GM10248 (cell line): ENCODE measurements around the gene DYSF.

Source experiments
- CTCF ChIA-PET: fragments of 300-600 bp; sonication (Branson Sonifier 250); formaldehyde crosslinking; extraction: SDS; loops from one replicate; lab custom pipeline; 2021; ENCODE audit warnings: antibody characterized with exemption; lab: Yijun Ruan, JAX
- POLR2A ChIA-PET: fragments of 350-650 bp; sonication (Branson Sonifier 250); formaldehyde crosslinking; extraction: SDS; loops from one replicate; lab custom pipeline; 2020; ENCODE audit warnings: antibody characterized with exemption; lab: Yijun Ruan, JAX
- DNase-seq: peaks from one replicate; pipeline ENCODE4 v3.0.0; 2012; ENCODE audit errors: extremely low spot score
- TF ChIP-seq, protein P1 (sequence below): IDR thresholded peaks from 2 replicates; pipeline ENCODE4 v1.5.1; 2012; ENCODE audit warnings: mild to moderate bottlenecking, low read depth; ENCODE audit errors: extremely low read depth, missing control alignments, control extremely low read depth

Gene DYSF

DNA sequence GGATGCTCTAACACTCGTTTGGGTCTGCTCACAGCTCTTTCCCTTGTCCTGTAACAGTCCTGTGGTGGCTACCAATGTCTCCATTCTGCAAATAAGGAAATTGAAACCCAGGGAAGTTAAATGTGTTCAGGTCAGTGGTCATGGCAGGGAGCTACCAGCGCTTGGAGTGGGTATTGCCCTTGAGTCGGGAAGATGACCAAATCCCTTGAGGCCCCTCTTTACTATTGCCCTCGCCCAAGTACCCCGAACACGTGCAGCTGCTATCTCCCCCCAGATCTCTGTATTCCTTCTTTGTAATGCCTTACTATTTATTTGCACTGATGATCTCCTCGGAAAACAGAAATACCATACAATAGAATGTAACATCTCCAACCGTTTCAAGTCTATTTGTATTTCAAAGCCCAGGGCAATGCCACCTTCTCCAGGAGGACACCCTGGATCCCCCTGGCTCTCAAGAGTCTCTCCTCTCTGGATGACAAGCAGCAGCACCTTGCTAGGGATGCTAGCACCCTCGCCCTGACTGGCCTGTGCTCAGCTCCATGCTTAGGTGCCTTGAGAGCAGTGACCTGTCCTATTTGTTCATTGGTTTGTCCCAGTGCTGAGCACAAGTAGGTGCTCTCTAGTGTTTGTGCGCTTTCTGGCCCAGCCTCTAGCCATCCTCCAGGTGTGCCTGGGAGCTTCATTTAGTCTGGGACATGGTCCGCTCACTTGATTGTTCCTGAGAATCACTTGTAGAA is 15.1 kb downstream of the DYSF start:
- POLR2A ChIA-PET: no interaction called here
- CTCF ChIA-PET: interaction anchor here (1.4 to 2.0 kb wide), 3 partner anchors 7 to 18 kb away, joined by 3 to 10 read pairs (median 4); no protein-coding TSS in a partner anchor
- no peak for DNase-seq
- TF ChIP-seq, protein P1, sequence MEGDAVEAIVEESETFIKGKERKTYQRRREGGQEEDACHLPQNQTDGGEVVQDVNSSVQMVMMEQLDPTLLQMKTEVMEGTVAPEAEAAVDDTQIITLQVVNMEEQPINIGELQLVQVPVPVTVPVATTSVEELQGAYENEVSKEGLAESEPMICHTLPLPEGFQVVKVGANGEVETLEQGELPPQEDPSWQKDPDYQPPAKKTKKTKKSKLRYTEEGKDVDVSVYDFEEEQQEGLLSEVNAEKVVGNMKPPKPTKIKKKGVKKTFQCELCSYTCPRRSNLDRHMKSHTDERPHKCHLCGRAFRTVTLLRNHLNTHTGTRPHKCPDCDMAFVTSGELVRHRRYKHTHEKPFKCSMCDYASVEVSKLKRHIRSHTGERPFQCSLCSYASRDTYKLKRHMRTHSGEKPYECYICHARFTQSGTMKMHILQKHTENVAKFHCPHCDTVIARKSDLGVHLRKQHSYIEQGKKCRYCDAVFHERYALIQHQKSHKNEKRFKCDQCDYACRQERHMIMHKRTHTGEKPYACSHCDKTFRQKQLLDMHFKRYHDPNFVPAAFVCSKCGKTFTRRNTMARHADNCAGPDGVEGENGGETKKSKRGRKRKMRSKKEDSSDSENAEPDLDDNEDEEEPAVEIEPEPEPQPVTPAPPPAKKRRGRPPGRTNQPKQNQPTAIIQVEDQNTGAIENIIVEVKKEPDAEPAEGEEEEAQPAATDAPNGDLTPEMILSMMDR: no peak

DNA sequence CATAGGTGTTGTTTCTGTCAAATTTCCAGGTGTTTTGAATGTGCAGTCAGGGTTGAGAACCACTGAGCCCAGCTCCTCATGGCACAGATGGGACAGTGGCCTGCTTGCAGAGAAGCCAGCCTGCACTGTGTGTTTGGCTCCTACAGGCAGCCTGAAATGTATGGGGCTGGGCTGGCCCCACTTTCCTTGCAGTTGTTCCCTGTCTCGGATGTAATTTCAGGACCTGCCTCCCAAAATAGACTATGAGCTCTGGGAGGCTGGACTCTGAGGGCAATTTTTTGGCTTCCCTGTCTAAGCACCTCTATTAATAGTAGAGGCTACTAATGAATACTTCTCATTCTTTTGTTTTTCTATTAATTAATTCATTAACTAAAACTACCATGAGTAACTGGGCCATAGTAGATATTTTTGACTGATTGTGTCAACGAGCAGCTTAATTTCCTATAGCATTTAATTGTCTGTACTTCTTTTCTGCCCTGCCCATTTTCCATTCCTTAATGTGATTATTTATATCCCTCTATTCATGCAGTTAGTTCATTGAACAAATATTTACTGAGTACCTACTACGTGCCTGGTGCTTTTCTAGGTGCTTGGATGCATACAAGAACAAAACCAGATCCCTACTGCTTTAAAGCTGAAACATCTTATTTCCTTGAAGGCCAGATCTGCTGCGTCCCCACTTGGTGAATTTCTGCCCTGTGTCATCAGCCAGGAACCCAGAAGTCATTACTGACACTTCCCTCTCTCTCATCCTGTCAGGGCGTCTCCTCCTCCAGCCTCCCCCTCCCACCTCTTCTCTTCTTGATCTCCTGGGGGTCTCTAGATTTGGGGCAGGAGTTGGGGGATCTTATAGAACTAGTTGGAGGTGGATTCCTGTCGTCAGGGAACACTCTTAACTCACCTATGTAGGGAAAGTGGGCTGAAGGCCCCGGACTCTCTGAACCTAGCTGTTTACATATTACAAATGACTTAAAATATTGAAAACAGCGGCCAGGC is 16.3 kb downstream of the DYSF start:
- TF ChIP-seq, protein P1: no peak
- ChIA-PET POLR2A (interaction anchor here (0.6 kb wide), 1 partner anchor 50 kb away, joined by 5 read pairs; no protein-coding TSS in a partner anchor), CTCF (interaction anchor here (0.7 to 2.0 kb wide), 4 partner anchors 9 to 170 kb away, joined by 3 to 10 read pairs (median 4); no protein-coding TSS in a partner anchor)
- no peak for DNase-seq

DNA sequence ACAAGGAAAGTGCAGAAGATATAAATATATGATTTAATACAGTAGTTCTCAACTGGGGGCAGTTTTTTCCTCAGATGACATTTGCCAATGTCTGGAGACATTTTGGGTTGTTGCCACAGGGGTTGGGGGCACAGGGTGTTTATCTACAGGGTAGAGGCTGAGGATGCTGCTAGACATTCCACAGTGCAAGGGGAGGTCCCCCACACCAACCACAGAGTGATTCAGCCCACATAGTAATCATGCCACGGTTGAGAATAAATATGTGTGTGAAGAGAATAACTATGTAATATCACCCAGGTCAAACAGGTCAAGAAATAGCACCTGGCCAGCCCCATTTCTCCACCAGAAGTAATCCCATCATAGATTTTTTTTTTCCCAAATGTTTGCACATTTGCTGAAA is 17.9 kb downstream of the DYSF start:
- no peak for DNase-seq
- TF ChIP-seq, protein P1: no peak
- ChIA-PET POLR2A (no interaction called here), CTCF (no interaction called here)

DNA sequence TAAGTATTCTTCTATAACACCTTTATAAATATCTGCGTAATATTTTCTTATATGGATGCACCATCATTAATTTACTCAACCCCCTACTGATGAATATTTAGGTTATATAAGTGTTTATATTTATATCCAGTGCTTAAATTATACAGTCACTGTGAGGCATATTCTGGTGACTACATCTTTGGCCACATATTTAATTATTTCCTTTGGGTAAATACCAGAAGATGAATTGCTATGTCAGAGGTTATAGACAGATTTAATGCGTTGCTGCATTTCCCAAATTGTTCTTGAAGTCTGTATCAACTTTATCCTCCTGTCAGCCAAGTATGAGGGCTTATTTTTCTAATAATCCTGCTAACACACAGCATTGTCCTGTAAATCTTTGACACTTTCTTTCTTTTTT is 18.7 kb downstream of the DYSF start:
- POLR2A ChIA-PET: no interaction called here

DNA sequence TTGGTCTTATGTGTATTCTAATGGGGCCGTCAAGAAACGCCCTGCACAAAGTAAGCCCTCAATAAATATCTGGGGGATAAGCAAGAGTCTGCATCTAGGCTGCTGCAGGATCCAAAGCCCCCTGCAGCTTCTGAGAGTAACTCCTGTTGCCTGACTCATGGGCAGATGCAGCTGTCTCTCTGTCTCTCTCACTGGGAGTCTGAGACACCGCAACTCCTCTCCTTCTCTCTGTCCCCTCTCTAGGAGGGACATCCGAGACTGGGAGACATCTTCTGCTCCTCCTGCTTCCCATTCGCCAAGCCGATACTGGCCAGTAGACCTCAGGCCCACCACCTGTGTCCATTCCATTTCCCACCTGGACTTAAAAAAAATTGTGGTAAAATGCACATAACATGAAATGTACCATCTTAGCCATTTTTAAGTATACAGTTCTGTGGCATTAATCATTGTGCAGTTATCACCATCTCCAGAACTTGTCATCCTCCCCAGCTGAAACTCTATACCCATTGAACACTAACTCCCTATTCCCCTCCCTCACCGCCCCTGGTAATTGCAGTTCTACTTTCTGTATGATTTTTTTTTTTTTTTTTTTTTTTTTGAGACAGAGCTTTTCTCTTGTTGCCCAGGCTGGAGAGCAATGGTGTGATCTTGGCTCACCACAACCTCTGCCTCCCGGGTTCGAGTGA is 20.1 kb downstream of the DYSF start:
- POLR2A ChIA-PET: no interaction called here
- TF ChIP-seq, protein P1: no peak
- CTCF ChIA-PET: no interaction called here
- DNase-seq: no peak

More for the DNA sequence above, 18.7 kb downstream of the DYSF start:
- DNase-seq: no peak
- TF ChIP-seq, protein P1: no peak
- CTCF ChIA-PET: no interaction called here
